Cerebellar cortex (tissue), 1 donor: Measurements from ENCODE around the gene CAMK1.
A peak's percentile ranks its signal among the peaks of the same experiment; 100 is the strongest.

Source experiments
- DNase-seq: peaks from one replicate; pipeline ENCODE4 v3.0.0-alpha.2; 2015; ENCODE audit warnings: low spot score

Gene CAMK1

GRCh38 chr3:9769426-9770275 lies at the start of gene CAMK1:
CAMK1 (minus strand) TSS chr3:9769947; CDS start chr3:9767749, 2,198 bp downstream.
- DNase-seq = peak; percentile 64

GRCh38 chr3:9818666-9819335 lies 49.1 kb upstream of the CAMK1 start:
- DNase-seq = no peak

GRCh38 chr3:9817436-9817835 lies 47.7 kb upstream of the CAMK1 start:
- no peak for DNase-seq

- DNase-seq = no peak
Observed at GRCh38 chr3:9815986-9816385, 46.2 kb upstream of the CAMK1 start.

- DNase-seq = no peak
Observed at GRCh38 chr3:9812870-9813483, 43.2 kb upstream of the CAMK1 start.

- DNase-seq = no peak
Observed at GRCh38 chr3:9810846-9811245, 41.1 kb upstream of the CAMK1 start.

GRCh38 chr3:9810433-9810770 lies 40.7 kb upstream of the CAMK1 start:
- peak; percentile 31 for DNase-seq

GRCh38 chr3:9809615-9810432 lies 40.1 kb upstream of the CAMK1 start, which contains the start of gene TTLL3:
TTLL3 (plus strand) TSS chr3:9810262; CDS start chr3:9810662, 400 bp downstream.
- DNase-seq = peak; percentile 55

- no peak for DNase-seq
Observed at GRCh38 chr3:9809239-9809614, 39.5 kb upstream of the CAMK1 start.

- peak; percentile 33 for DNase-seq
Observed at GRCh38 chr3:9808345-9809037, 38.7 kb upstream of the CAMK1 start.

- no peak for DNase-seq
Observed at GRCh38 chr3:9807981-9808344, 38.2 kb upstream of the CAMK1 start.

- no peak for DNase-seq
Observed at GRCh38 chr3:9806688-9807589, 37.2 kb upstream of the CAMK1 start.

- DNase-seq = no peak
Observed at GRCh38 chr3:9806137-9806536, 36.4 kb upstream of the CAMK1 start.

GRCh38 chr3:9804996-9805395 lies 35.2 kb upstream of the CAMK1 start:
- no peak for DNase-seq

GRCh38 chr3:9803494-9803893 lies 33.7 kb upstream of the CAMK1 start:
- no peak for DNase-seq

GRCh38 chr3:9800529-9800928 lies 30.8 kb upstream of the CAMK1 start:
- no peak for DNase-seq

GRCh38 chr3:9797196-9797945 lies 27.6 kb upstream of the CAMK1 start:
- no peak for DNase-seq

GRCh38 chr3:9795207-9795606 lies 25.5 kb upstream of the CAMK1 start:
- DNase-seq = no peak

GRCh38 chr3:9794400-9794799 lies 24.7 kb upstream of the CAMK1 start:
- no peak for DNase-seq
